ENCODE data around the gene GYPC.

GYPC gene

GRCh38 chr2:126649101-126649500 is 6.9 kb upstream of the GYPC start:
- DNase-seq (ENCODE audit: insufficient read length, low spot score) (no peak), FAIRE-seq (no peak)
- no peak for TF ChIP-seq SPI1 (IDR thresholded peaks at IDR 0.05; ENCODE audit: low read depth, low read length)
- no peak for TF ChIP-seq POLR2AphosphoS5 (IDR thresholded peaks at IDR 0.05; ENCODE audit: low read depth, low read length)
- TF ChIP-seq POU2F2 (IDR thresholded peaks at IDR 0.05; ENCODE audit: low read depth, low read length): no peak
- no peak for TF ChIP-seq PAX5 (IDR thresholded peaks at IDR 0.05; ENCODE audit: insufficient read depth, low read length, severe bottlenecking)
- no peak for TF ChIP-seq POLR2A (IDR thresholded peaks at IDR 0.05; ENCODE audit: low read depth, low read length)
- no peak for TF ChIP-seq TAF1 (IDR thresholded peaks at IDR 0.05; ENCODE audit: low read depth, low read length)

- DNase-seq (ENCODE audit: insufficient read length, low spot score): no peak
- FAIRE-seq: no peak
- TF ChIP-seq POU2F2 (IDR thresholded peaks at IDR 0.05; ENCODE audit: low read depth, low read length) (no peak), PAX5 (IDR thresholded peaks at IDR 0.05; ENCODE audit: insufficient read depth, low read length, severe bottlenecking) (no peak), POLR2AphosphoS5 (IDR thresholded peaks at IDR 0.05; ENCODE audit: low read depth, low read length) (no peak), SPI1 (IDR thresholded peaks at IDR 0.05; ENCODE audit: low read depth, low read length) (no peak), TAF1 (IDR thresholded peaks at IDR 0.05; ENCODE audit: low read depth, low read length) (no peak), POLR2A (IDR thresholded peaks at IDR 0.05; ENCODE audit: low read depth, low read length) (no peak)
These were observed 5.0 kb upstream of the GYPC start for GRCh38 chr2:126650994-126651393.

DNA sequence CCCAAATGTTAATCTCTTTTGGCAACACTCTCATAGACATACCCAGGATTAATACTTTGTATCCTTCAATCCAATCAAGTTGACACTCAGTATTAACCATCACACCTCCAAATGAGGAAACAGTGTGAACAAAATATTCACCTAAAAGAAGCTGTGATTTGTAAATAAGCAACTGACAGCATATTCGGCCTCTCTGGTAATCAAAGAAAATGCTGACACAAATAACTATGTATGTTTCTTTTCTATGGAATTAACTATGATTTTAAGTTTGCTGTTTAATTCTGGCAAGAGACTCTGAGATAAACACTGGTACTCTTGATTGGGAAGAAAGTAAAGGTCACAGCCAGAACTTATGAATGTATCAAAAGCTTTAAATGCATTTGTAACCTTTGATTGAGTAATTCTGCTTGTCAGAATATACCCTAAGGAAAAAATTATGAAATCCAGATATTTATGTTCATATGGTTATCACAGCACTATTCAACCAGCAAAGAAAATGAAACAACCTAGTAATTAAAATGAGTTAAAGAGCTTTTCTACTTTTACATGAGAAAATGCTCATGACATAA is 3.6 kb upstream of the GYPC start:
- TF ChIP-seq POU2F2 (IDR thresholded peaks at IDR 0.05; ENCODE audit: low read depth, low read length) (no peak), PAX5 (IDR thresholded peaks at IDR 0.05; ENCODE audit: insufficient read depth, low read length, severe bottlenecking) (no peak), POLR2AphosphoS5 (IDR thresholded peaks at IDR 0.05; ENCODE audit: low read depth, low read length) (no peak), POLR2A (IDR thresholded peaks at IDR 0.05; ENCODE audit: low read depth, low read length) (no peak), SPI1 (IDR thresholded peaks at IDR 0.05; ENCODE audit: low read depth, low read length) (no peak), TAF1 (IDR thresholded peaks at IDR 0.05; ENCODE audit: low read depth, low read length) (no peak)
- DNase-seq (ENCODE audit: insufficient read length, low spot score) (no peak), FAIRE-seq (no peak)

GRCh38 chr2:126653109-126653508 is 2.8 kb upstream of the GYPC start:
- DNase-seq (ENCODE audit: insufficient read length, low spot score) (no peak), FAIRE-seq (no peak)
- no peak for TF ChIP-seq POLR2A (IDR thresholded peaks at IDR 0.05; ENCODE audit: low read depth, low read length)
- no peak for TF ChIP-seq PAX5 (IDR thresholded peaks at IDR 0.05; ENCODE audit: insufficient read depth, low read length, severe bottlenecking)
- TF ChIP-seq SPI1 (IDR thresholded peaks at IDR 0.05; ENCODE audit: low read depth, low read length): no peak
- TF ChIP-seq POLR2AphosphoS5 (IDR thresholded peaks at IDR 0.05; ENCODE audit: low read depth, low read length): no peak
- no peak for TF ChIP-seq POU2F2 (IDR thresholded peaks at IDR 0.05; ENCODE audit: low read depth, low read length)
- no peak for TF ChIP-seq TAF1 (IDR thresholded peaks at IDR 0.05; ENCODE audit: low read depth, low read length)

DNA sequence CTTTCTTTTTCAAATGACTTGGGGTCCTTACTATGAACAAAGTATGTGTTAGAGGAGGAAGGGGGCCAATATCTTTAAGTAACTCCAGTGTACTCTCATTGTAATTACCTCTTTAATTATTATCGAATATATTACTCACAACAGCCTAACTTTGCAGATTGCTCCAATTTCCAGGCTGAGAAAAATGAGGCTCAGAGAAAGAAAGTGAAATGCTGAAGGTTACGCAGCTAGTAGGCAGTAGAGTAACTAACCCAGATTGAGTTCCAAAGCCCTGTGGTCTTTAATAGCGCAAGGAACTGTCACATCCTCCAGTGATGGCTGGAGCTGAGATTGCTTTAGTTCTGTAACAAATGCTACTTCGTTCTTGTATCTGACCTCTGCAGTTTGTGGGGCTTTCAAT is 2.2 kb upstream of the GYPC start:
- no peak for FAIRE-seq
- DNase-seq (ENCODE audit: insufficient read length, low spot score): no peak
- TF ChIP-seq POLR2AphosphoS5 (IDR thresholded peaks at IDR 0.05; ENCODE audit: low read depth, low read length): no peak

DNA sequence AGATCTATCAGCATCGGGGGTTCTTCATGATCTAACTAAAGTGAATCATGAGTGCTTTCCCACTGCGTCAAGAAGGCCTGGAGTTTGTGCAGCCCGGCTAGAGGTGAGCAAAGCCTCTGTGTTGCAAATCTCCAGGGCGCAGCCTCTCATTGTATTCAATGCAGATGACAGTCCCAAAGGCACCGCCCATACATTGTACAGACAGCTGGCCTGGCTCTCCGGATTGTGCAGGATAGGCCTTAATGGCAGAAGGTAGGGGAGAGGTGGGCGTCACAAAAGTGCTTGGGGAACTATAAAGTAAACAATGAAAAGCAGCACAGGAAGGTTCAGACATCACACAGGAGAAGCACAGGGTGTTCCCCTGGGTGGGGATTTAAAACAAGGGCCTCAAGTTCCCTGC is 907 bp upstream of the GYPC start:
- TF ChIP-seq POLR2A (IDR thresholded peaks at IDR 0.05; ENCODE audit: low read depth, low read length) (no peak), POLR2AphosphoS5 (IDR thresholded peaks at IDR 0.05; ENCODE audit: low read depth, low read length) (no peak), POU2F2 (IDR thresholded peaks at IDR 0.05; ENCODE audit: low read depth, low read length) (no peak), PAX5 (IDR thresholded peaks at IDR 0.05; ENCODE audit: insufficient read depth, low read length, severe bottlenecking) (no peak), TAF1 (IDR thresholded peaks at IDR 0.05; ENCODE audit: low read depth, low read length) (no peak), SPI1 (IDR thresholded peaks at IDR 0.05; ENCODE audit: low read depth, low read length) (no peak)
- no peak for DNase-seq (ENCODE audit: insufficient read length, low spot score)

GRCh38 chr2:126656431-126657147 is 631 bp downstream of the GYPC start:
- TF ChIP-seq PAX5 (IDR thresholded peaks at IDR 0.05; ENCODE audit: insufficient read depth, low read length, severe bottlenecking) (no peak), POLR2A (IDR thresholded peaks at IDR 0.05; ENCODE audit: low read depth, low read length) (0 out of 2 replicates have a peak, but pooled peaks have one; percentile 6)
- no peak for DNase-seq (ENCODE audit: insufficient read length, low spot score)
- peak; percentile 87 for FAIRE-seq

More for the DNA sequence above, 907 bp upstream of the GYPC start:
- no peak for FAIRE-seq

DNA sequence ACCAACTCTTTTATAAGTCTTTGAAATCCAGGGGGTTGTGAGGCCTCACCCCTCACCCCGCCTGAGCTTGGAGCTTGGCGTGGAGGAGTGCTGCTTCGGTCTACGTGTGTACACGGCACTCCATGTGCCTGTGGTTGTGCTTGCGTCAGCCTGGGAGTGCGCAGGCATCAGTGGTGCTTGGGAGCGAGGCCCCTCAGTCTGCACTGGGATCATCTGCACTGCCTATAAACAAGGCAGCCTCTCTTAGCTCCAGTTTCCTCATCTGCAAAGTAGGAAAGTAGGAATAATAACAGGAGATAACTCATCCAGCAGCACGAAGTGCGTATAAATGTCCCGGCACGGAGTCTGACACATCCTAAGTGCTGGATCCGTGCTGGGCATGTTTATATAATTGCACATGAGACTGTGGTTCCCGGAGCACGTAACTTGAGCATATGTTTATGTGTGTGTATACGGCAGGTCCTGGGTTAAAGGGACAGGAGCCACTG is 1.2 kb downstream of the GYPC start:
- DNase-seq (ENCODE audit: insufficient read length, low spot score): no peak
- FAIRE-seq: peak; percentile 43
- TF ChIP-seq SPI1 (IDR thresholded peaks at IDR 0.05; ENCODE audit: low read depth, low read length) (no peak), TAF1 (IDR thresholded peaks at IDR 0.05; ENCODE audit: low read depth, low read length) (0 out of 2 replicates have a peak, but pooled peaks have one; percentile 23), POLR2AphosphoS5 (IDR thresholded peaks at IDR 0.05; ENCODE audit: low read depth, low read length) (peak; percentile 56; the same call in 1 of the 2 replicates), PAX5 (IDR thresholded peaks at IDR 0.05; ENCODE audit: insufficient read depth, low read length, severe bottlenecking) (no peak), POU2F2 (IDR thresholded peaks at IDR 0.05; ENCODE audit: low read depth, low read length) (no peak; the same call in 1 of the 2 replicates), POLR2A (IDR thresholded peaks at IDR 0.05; ENCODE audit: low read depth, low read length) (peak; percentile 38; the same call in 1 of the 2 replicates)

DNA sequence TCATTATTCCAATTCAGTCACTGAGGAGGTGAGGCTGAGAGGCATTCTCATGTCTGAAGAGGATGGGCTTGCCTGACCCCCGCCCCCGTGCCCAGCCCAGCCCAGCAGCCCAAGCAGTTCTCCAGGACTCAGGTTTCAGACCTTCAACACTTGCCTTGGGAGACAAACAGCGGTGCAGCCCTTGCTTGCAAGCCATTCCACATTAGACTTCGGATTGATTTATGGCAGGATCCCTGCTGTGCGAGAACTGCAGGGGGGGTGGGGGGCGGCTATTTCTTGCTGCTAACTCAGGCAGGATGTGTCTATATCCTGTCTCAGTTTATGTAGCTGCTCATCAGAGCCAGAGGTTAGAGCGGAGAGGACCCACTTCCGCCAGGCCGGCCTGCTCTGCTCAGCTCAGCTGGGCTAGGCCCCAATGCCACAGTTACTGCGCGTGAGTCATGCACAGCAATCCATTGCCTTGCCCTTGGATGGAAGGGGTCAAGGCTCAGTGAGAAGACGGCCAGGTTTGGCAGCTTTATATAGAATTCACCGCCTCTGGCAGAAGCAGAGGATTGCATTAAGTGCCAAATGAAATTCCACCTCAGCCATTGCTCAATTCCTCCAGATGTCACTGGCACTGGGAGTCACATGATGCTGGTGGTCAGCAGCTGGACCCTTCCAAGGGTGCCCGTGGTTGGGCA is 1.8 kb downstream of the GYPC start:
- TF ChIP-seq PAX5 (IDR thresholded peaks at IDR 0.05; ENCODE audit: insufficient read depth, low read length, severe bottlenecking): no peak
- no peak for TF ChIP-seq POU2F2 (IDR thresholded peaks at IDR 0.05; ENCODE audit: low read depth, low read length)
- peak; percentile 59 for TF ChIP-seq SPI1 (IDR thresholded peaks at IDR 0.05; ENCODE audit: low read depth, low read length)
- TF ChIP-seq POLR2AphosphoS5 (IDR thresholded peaks at IDR 0.05; ENCODE audit: low read depth, low read length): 0 out of 2 replicates have a peak, but pooled peaks have one; percentile 42
- peak; percentile 61 for TF ChIP-seq POLR2A (IDR thresholded peaks at IDR 0.05; ENCODE audit: low read depth, low read length)
- peak; percentile 58 for TF ChIP-seq TAF1 (IDR thresholded peaks at IDR 0.05; ENCODE audit: low read depth, low read length)
- DNase-seq (ENCODE audit: insufficient read length, low spot score): peak; percentile 62
- FAIRE-seq: peak; percentile 95

Data from GM12891 (cell line).